NCI-H1092 treated with DMSO at 0.1 percent for 48 hours (cell line): ENCODE results near the gene PPTC7.
A peak's percentile ranks its signal among the peaks of the same experiment; 100 is the strongest.
"Not testable (repeated sequence)": the region's sequence is repeated elsewhere in the genome, so short reads cannot be mapped to it uniquely, and the experiment has no call there.

Experiments used
- DNase-seq: peaks from one replicate; lab custom pipeline; 2025; lab: John Stamatoyannopoulos, UW

PPTC7 gene

GRCh38 chr12:110585231-110585799 lies 2.2 kb upstream of the PPTC7 start:
- DNase-seq = no peak

- peak; percentile 45 for DNase-seq
Observed at GRCh38 chr12:110582276-110583136, 612 bp downstream of the PPTC7 start.

GRCh38 chr12:110581931-110582275 lies 1.2 kb downstream of the PPTC7 start:
- no peak for DNase-seq

- no peak for DNase-seq
Observed at GRCh38 chr12:110579535-110580253, 3.4 kb downstream of the PPTC7 start.

- DNase-seq = no peak
Observed at GRCh38 chr12:110578694-110579534, 4.2 kb downstream of the PPTC7 start.

- DNase-seq = no peak
Observed at GRCh38 chr12:110577864-110578693, 5.0 kb downstream of the PPTC7 start.

- DNase-seq = no peak
Observed at GRCh38 chr12:110576504-110576903, 6.6 kb downstream of the PPTC7 start.

GRCh38 chr12:110575326-110575725 lies 7.8 kb downstream of the PPTC7 start:
- DNase-seq = no peak

- not testable (repeated sequence) for DNase-seq
Observed at GRCh38 chr12:110574717-110575230, 8.3 kb downstream of the PPTC7 start.

GRCh38 chr12:110574044-110574443 lies 9.1 kb downstream of the PPTC7 start:
- DNase-seq = no peak

GRCh38 chr12:110570798-110571197 lies 12.3 kb downstream of the PPTC7 start:
- not testable (repeated sequence) for DNase-seq

- not testable (repeated sequence) for DNase-seq
Observed at GRCh38 chr12:110569838-110570237, 13.3 kb downstream of the PPTC7 start.

- no peak for DNase-seq
Observed at GRCh38 chr12:110568752-110569151, 14.4 kb downstream of the PPTC7 start.

GRCh38 chr12:110566993-110567392 lies 16.1 kb downstream of the PPTC7 start:
- DNase-seq = no peak

- DNase-seq = peak; percentile 1
Observed at GRCh38 chr12:110565894-110566871, 16.9 kb downstream of the PPTC7 start.

- DNase-seq = no peak
Observed at GRCh38 chr12:110564471-110564991, 18.6 kb downstream of the PPTC7 start.

GRCh38 chr12:110563702-110564470 lies 19.2 kb downstream of the PPTC7 start:
- no peak for DNase-seq

- DNase-seq = not testable (repeated sequence)
Observed at GRCh38 chr12:110562386-110562785, 20.7 kb downstream of the PPTC7 start.
